GM19328 (cell line): ENCODE data around the gene APOL4.
"Not testable (repeated sequence)": the region's sequence is repeated elsewhere in the genome, so short reads cannot be mapped to it uniquely, and the experiment has no call there.

Experiments used
- ATAC-seq: cut with Tn5 transposase; IDR thresholded peaks from one replicate; pipeline ENCODE4 v1.9.1; 2021; ENCODE audit warnings: mild to moderate bottlenecking, moderate library complexity; ENCODE audit not compliant: unreplicated experiment

The APOL4 gene

DNA sequence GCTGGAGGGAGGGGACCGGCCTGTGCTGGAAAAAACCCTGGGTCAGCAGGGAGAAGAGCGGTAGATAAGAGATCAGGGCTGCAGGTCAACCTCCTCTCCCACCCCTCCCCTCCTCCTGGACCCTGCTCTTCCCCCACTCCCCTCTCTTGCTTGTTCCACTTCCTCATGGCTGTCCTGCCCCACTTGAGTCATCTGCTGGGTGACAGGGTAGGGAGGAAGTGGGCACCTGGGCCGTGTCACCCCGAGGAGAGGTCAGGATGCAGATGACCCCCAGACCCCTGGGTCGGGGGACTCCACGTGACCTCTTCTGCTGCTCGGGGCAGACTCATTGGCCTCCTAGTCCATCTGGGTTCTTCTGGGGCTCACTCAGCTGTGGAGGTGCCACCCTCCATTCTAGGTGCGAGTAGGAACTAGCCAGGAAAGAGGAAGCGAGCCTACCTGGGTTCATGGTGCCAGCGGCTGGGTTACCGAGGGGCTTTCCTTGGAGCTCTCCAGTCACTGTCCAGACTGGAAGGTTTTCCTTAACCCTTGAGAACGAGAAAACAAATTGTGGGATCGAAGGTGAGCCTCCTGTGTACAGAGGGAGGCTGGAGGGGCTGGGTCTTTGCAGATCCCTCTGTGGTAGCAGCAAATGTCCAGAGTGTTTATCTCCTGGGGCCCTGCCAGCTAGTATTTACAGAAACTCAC, 31.2 kb upstream of the APOL4 start:
- ATAC-seq = no peak

DNA sequence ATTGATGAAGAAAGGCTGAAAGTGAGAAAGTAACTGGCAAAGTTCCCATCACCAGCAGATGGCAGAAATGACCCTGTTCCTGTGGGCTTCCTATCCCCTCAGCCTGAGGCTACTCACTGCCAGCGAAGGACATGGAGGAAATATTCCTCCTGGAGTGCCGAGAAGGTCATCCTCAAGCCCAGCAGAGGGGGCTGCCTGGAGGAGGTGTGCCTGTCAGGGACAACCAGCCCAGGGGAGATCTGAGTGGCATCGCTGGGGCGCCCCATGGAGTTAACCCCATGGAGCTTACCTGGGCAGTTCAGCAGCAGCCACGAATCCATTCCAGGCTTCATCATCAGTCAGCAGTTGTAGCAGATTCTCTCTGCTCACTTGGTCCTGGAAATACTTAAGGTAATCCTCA, 29.4 kb upstream of the APOL4 start:
- ATAC-seq = not testable (repeated sequence)

DNA sequence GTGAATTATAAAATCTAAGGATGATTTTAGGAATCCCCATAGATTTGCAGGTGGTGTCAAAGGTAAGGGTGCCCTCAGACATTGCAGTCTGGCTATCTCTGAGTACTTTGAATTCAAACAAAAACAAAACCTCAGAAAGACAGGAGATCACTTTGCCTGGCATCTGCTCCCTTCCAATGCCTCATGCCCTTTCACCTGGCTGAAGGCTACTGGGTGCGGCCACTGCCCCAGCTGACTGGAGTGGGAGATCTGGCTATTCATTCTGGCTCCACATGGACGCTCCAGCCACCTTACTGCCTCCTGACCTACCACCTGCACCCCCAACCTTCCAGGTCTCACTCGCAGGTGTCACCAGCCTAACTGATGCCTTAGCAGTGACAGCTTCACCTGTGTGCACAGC, 28.0 kb upstream of the APOL4 start:
- not testable (repeated sequence) for ATAC-seq

DNA sequence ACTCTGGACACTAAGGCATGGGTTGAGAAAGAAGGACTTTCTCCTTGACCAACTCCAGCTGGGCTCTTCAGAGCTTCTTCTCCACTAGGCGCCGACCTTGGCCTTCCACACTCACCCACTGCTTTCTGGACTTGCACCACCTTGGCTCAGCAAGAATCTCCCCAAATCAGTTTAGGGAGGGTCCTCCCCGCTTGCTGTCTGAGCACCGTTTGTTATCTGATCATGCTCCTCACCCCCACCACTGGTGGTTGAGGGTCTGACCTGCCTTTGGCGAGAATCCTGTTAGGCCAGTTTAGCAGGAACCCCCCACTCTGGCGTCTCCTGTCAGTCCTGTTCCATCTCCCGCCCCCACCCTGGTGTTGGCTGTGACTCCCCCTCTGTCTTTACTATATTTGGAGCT, 27.3 kb upstream of the APOL4 start:
- no peak for ATAC-seq

DNA sequence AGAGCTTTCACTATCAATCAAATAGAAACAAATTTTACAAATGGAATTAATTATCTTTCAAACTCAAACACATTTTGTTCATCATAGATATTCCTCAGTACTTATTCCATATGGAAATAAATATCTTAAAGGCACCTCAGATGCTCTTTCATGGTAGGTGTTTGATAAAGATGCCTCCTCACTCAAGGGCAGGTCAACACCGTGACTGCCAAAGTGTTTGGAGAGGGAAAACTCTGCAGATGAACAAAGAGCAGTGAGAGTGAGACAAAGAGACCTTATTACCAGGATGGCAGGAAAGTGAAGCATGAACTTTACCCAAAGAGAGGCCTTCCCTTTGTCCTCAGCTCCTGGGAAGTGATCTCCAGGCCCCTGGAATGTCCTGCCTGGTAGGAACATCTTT, 26.8 kb upstream of the APOL4 start:
- not testable (repeated sequence) for ATAC-seq

DNA sequence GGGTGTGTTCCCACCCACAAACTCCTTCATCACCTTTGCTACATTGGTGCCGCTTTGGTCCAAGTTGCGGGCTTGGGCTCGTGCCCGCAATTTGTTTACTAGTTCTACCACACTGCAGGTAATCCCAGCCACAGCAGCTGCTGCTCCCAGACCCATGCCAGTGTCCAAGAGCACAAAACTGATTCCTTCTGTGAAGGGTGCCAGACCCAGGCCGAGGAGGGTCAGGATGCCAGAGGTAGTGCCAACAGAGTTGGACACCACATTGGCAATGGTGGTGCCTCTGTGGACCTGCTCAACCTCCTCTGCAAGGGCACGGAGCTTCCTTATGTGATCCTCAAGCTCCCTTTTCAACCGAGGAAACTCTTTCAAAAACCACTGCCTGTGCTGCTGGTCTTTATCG, 26.2 kb upstream of the APOL4 start:
- ATAC-seq = no peak

DNA sequence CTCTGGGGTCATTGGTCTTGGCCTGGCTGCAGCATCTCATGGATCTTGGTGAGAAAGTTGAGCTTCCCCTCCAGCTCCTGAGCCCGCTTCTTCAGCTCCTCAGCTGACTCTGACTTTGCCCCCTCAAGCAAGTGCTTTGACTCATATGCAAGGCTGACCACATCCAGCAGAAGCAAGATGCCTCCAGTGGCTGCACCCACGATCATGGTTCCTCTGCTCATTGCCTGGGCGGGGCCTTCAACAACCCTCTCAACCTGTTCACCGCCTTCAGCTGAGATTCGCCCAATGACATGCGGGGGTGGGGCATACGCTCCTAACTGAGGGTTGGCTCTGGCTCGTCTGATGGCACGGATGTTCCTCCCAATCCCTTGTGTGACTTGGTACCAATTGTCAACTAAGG, 25.8 kb upstream of the APOL4 start:
- no peak for ATAC-seq

DNA sequence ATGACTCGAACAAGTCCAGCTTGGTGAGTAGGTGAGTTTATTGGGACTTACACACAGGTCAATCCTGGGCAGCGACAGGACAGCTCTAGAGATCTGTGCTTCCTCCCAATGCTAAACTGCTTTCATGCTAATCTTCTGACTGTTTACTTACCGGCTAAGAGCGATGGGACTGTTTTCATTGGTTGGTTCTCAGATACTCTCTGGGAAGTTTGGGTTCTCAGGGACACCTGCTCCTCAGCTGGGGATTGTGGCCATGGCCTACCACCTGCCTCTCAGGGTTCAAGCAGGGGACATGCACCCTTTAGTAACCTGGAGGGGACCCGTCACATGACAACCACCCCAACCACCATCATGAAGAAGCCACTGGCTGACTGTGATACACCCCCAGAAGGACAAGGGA, 24.6 kb upstream of the APOL4 start:
- ATAC-seq = no peak

DNA sequence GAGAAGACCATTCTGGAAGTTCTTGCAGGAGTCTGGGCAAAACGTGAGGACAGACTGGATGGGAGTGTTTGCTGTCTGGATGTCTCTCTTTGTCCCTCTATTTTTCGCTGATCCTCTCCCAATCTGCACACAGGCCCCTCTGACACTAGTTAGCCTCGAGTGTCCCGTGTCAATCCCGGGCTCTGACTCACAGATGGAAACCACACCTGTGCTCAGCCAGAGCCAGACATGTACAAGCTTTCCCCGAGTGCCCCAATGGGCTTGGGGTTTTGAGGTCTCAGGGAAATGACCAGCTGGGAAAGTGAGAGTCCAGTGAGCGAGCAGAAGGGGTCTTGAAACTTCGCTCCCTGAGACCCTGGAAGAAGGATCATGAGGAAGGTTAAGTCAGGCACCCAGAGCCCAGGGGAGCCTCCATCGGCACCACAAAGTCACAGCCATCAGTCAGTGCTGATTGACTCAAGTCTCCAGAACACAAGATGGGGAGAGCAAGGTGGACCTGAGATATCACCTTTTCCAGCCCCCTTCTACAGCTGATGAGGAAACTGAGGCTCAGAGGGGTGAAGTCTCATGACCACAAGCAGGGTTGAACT, 23.8 kb upstream of the APOL4 start:
- no peak for ATAC-seq

DNA sequence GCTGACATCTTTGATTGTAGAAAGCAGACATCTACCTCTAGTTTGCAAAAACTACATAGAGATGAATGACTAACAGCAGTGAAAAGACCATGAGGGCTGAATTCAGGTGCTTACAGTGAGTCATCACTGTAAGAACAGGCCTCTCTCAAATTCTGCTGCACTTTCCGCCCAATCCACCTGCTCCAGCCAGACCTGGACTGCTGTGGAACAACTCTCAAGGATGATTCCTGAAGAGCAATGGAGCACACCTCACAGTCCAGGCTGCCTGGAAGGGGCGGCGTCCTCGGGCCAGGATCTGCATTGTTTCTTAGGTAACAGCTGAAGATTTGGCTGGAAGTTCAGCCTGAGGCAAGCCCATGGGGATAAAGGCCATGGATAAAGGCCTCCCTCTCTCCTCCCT, 22.6 kb upstream of the APOL4 start:
- no peak for ATAC-seq

DNA sequence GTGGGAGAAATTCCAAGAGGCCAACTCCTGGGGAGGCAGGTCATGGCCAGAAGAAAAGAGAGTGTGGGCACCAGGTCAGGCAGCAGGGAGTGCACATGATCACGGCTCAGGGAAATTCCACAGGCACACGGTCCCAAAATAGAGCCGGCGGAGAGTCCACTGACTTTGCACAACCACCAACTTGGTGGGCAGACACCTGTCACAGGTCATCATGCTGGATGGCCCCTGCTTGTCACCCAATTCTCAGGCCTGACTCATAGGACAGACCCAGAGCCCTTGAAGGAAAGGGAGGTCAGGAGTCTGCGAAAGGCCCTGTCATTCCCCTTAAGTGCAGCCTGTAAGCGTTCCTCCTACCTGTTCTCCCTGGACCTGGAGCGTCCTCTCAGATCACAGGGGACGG, 21.9 kb upstream of the APOL4 start:
- ATAC-seq = no peak

DNA sequence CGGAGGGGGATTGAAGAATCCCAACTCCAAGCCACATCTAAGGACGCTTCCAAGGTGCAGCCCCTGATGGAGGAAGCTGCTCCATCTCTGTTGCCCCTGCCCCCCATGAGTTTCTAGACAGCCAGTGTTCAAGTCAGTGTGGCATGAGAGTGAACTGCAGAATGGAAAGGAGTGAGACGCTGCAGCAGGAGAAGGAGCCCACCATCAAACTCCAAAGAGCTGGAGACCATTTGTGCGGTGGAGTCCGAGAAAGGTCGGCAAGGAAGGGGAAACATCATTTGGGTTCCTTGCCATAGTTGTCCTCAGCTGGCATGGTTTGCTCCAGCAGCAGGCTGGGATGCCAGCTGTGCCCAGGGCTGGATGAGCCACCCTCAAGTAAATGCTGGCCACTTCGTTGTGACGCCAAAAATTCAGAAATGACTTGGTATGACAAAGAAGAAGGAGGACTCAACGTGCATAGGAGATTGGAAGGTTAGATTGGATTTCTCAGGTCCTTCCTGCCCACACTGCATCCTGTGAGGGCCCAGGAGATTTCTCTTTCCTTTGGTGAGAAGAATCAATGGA, 21.4 kb upstream of the APOL4 start:
- no peak for ATAC-seq

DNA sequence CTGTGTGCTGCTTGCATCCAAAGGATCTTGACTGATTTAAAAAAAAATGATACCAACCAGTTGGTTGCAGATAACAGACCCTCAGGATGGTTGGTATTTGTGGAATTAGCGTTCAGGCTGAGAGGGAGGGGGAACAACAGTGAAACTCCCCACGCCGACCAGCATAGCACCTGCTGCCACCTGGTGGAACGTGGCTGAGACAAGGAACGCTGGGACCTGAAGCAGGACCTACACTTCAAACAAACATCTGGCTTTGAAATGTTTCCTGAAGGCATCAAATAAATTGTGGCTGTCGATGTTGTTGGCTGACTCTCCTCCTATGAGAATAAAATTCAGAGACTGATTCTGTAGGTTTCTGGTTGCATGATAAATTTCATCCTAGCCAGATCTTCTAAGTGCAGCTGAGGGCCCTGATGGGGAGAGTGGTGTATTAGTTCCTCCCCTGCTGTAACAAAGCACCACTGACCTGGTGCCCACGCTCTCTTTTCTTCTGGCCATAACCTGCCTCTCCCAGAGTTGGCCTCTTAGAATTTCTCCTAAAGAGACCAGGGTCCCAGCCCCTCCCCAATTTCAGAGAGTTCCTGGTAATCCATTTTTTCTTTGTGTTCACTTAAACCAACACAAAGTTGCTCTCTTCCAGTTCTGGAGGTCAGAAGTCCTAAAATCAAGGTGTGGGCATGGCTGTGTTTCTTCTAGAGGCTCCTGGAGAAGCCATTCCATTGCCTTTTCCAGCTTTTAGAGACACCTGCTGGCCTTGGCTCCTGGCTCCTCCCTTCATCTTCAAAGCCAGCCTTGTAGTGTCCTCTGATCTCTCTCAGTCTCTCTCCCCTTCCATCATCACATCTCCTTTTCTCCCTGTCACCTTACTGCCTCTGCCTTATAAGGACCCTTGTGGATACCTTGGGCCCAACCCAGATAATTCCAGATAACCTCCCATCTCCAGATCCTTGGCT, 20.5 kb upstream of the APOL4 start:
- no peak for ATAC-seq

DNA sequence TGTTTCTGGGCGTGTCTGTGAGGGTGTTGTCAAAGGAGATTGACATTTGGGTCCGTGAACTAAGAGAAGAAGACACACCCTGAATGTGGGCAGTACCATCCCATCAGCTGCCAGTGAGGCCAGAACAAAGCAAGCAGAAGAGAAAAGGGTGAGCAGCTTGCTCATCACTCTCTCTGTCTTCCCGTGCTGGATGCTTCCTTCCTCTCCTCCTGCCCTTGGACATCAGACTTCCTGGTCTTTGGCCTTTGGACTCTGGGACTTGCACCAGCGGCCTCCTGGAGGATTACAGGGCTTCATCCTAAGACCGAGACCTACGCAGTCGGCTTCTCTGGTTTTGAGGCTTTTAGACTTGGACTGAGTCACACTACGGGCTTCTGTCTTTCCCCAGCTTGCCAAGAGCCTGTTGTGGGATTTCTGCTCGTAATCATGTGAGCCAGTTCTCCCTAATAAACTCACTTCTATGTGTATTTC, 18.9 kb upstream of the APOL4 start:
- no peak for ATAC-seq

DNA sequence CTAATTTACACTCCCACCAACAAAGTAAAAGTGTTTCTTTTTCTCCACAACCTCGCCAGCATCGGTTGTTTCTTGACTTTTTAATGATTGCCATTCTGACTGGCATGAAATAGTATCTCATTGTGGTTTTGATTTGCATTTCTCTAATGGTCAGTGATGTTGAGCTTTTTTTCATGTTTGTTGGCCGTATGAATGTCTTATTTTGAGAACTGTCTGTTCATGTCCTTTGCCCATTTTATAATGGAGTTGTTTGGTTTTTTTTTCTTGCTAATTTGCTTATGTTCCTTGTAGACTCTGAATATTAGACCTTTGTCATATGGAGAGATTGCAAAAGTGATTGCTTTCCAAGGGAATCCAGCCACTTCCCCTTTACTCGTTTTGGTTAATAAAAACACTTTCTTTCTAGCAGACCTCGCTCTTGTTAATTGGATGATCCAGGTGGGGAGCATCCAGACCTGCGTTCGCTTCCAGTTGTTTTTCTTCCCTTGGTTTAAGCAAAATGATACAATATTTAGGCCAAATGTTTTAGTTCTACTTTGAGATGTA, 17.1 kb upstream of the APOL4 start:
- no peak for ATAC-seq

DNA sequence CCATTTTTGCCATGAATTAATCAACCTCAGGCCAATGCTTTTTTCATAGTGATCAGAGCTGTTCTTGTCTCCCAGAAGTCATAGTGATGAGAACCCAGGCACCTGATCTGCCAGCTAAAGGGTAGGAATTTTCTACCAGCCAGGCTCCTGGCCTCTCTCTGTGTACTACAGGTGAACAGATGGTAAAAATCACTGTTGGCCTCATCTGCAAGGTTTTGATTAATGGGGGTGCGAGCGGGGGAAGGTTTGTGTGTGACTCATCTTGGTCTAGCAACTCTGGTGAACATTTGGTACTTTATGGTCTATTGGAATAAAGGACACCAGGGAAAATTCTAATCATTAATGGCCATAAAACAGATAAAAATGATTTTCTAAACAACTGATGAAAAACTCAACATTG, 14.4 kb upstream of the APOL4 start:
- ATAC-seq = no peak

DNA sequence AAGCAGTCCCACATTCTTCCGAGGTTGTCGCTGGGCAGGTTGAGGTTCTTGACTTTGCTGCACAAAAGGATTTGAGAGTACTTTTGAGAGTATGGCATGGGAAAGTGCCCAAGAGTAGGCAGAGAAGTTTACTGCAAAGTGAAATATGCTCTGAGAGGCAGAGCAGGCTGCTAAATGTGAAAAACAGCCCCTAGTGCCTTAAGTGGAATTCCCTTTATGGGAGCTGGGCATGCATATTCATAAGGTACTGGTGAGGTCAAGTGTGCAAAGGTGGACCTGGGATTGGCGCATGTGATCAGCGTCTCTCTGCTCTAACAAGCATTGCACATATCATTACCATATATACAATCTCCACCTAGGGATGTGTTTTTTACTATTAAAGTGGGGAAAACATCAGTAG, 12.0 kb upstream of the APOL4 start:
- ATAC-seq = no peak

DNA sequence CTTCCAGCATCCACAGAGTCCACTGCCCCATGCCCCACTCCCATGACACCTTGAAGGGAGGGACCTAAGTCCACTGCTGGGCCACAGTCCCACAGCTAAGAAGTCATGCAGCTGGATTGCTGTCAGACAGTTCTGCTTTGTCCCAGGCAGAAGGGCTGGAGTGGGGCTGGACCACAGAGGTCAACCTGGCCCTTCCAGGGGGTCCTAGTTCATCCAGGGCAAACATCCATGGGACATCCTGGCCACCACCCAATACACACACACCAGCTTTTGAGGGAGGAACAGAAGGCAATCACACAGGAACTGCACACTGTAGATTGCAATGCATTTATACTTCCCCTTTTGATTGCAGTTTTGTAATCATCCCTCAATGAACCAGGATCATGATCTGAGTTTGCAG, 11.3 kb upstream of the APOL4 start:
- ATAC-seq = no peak

DNA sequence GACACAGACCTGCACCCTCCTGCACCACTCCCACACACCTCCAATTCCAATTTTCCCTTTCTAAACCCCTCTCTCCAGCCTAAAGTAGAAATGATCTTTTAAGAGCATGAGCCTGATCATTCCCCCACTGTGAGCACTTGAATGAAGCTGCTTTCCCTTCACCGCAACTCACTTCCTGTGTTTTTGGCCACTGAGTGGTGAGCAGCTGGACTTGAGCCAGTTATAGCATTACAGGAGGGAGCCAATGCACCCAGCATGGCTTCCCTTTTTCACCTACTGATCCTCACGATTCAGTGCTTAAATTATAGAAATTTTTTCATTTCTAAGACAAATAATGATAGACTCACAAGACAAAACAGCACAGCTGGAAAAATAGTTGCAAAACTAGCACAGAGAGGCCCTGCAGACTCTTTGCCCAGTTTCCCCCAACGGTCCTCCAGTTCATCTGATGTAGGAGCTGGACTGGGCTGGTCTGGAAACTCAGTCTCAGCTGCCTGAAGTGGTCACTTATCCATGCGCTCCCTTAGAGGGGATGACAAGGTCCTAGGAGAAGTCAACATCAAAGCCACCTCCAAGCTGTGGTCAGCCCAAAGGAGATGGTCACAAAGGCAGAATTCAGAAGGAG, 9.7 kb upstream of the APOL4 start:
- ATAC-seq = no peak

DNA sequence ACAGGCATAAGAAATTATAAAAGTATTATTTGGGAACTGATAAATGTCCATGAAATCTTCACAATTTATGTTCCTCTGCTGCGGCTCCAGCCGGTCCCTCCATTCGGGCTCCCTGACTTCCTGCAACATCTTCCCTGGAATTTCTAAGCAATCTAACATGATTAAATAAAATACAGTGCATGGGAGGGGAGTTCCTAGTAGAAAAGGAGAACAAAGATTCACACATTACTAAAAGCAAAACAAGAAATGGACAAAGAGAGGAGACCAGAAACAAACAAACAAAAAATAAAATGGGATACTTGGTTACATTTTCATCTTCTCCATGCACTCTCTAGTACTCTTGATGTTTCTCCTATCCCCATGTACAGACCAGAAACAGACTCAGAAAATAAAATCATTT, 8.6 kb upstream of the APOL4 start:
- ATAC-seq = no peak

DNA sequence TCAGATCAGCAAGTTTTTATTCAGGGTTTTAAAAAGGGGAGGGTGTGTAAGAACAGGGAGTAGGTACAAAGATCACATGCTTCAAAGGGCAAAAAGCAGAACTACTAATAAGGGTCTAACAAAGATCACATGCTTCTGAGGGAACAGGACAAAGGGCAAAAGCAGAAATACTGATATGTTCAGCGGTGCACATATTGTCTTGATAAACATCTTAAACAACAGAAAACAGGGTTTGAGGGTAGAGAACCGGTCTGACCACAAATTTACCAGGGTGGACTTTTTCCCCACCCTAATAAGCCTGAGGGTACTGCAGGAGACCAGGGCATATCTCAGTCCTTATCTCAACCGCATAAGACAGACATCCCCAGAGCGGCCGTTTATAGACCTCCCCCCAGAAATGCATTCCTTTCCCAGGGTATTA, 7.9 kb upstream of the APOL4 start:
- not testable (repeated sequence) for ATAC-seq
